Inferior parietal cortex (tissue), 1 donor: ENCODE results near the gene TMEM25.
A peak's percentile ranks its signal among the peaks of the same experiment; 100 is the strongest.
"Not testable (repeated sequence)": the region's sequence is repeated elsewhere in the genome, so short reads cannot be mapped to it uniquely, and the experiment has no call there.

Experiments
- DNase-seq: peaks from one replicate; pipeline ENCODE4 v3.0.0-alpha.2; 2016; ENCODE audit errors: extremely low spot score

The TMEM25 gene

GRCh38 chr11:118530683-118531596, at the start of gene TMEM25:
Gene TMEM25 (plus strand): TSS chr11:118531192. CDS start chr11:118531802, 610 bp downstream.
- peak; percentile 56 for DNase-seq

- not testable (repeated sequence) for DNase-seq
Observed at GRCh38 chr11:118481238-118481637, 49.8 kb upstream of the TMEM25 start.

- DNase-seq: no peak
Observed at GRCh38 chr11:118484405-118484804, 46.6 kb upstream of the TMEM25 start.

GRCh38 chr11:118485273-118485672, 45.7 kb upstream of the TMEM25 start:
- no peak for DNase-seq

GRCh38 chr11:118488480-118489109, 42.4 kb upstream of the TMEM25 start:
- DNase-seq: peak; percentile 82

- DNase-seq: no peak
Observed at GRCh38 chr11:118491041-118491440, 40.0 kb upstream of the TMEM25 start.

- no peak for DNase-seq
Observed at GRCh38 chr11:118497831-118498230, 33.2 kb upstream of the TMEM25 start.

GRCh38 chr11:118503216-118503615, 27.8 kb upstream of the TMEM25 start:
- no peak for DNase-seq

- DNase-seq: no peak
Observed at GRCh38 chr11:118511601-118512000, 19.4 kb upstream of the TMEM25 start.

GRCh38 chr11:118514103-118514502, 16.9 kb upstream of the TMEM25 start:
- DNase-seq: no peak

- no peak for DNase-seq
Observed at GRCh38 chr11:118519549-118519948, 11.4 kb upstream of the TMEM25 start.

- DNase-seq: no peak
Observed at GRCh38 chr11:118521892-118522311, 9.1 kb upstream of the TMEM25 start.

GRCh38 chr11:118522571-118523072, 8.4 kb upstream of the TMEM25 start:
- DNase-seq: no peak

GRCh38 chr11:118524356-118524755, 6.6 kb upstream of the TMEM25 start:
- no peak for DNase-seq

- no peak for DNase-seq
Observed at GRCh38 chr11:118524757-118525470, 6.1 kb upstream of the TMEM25 start.

- DNase-seq: no peak
Observed at GRCh38 chr11:118526688-118527087, 4.3 kb upstream of the TMEM25 start.

GRCh38 chr11:118527109-118527508, 3.9 kb upstream of the TMEM25 start, which contains the start of gene TTC36:
Gene TTC36 (plus strand): TSS chr11:118527474. CDS start chr11:118527495, 21 bp downstream.
- no peak for DNase-seq

GRCh38 chr11:118528511-118528910, 2.5 kb upstream of the TMEM25 start:
- no peak for DNase-seq

GRCh38 chr11:118529584-118530175, 1.3 kb upstream of the TMEM25 start:
- no peak for DNase-seq

GRCh38 chr11:118530180-118530682, 761 bp upstream of the TMEM25 start:
- DNase-seq: peak; percentile 9

GRCh38 chr11:118531597-118532084, 649 bp downstream of the TMEM25 start:
- DNase-seq: no peak
